HG03432 (cell line): Measurements from ENCODE around the gene HOXA7.

Experiments
- ATAC-seq: cut with Tn5 transposase; IDR thresholded peaks from one replicate; pipeline ENCODE4 v1.9.1; 2021; ENCODE audit warnings: mild to moderate bottlenecking, moderate library complexity; ENCODE audit not compliant: unreplicated experiment

The HOXA7 gene

GRCh38 chr7:27148756-27149641, 7.5 kb downstream of the HOXA7 start:
- no peak for ATAC-seq

- ATAC-seq, result no peak
Measured at GRCh38 chr7:27148031-27148755, 8.3 kb downstream of the HOXA7 start.

- no peak for ATAC-seq
Measured at GRCh38 chr7:27147199-27148030, 9.1 kb downstream of the HOXA7 start, which contains the start of gene HOXA6. TSS of gene HOXA6 (minus strand) at chr7:27147774. CDS start at chr7:27147749, 25 bp downstream.

- ATAC-seq, result no peak
Measured at GRCh38 chr7:27146491-27147198, 9.8 kb downstream of the HOXA7 start.

- no peak for ATAC-seq
Measured at GRCh38 chr7:27145914-27146412, 10.5 kb downstream of the HOXA7 start.

GRCh38 chr7:27145165-27145913, 11.1 kb downstream of the HOXA7 start:
- no peak for ATAC-seq

GRCh38 chr7:27144781-27145164, 11.7 kb downstream of the HOXA7 start:
- no peak for ATAC-seq

GRCh38 chr7:27143950-27144780, 12.3 kb downstream of the HOXA7 start:
- ATAC-seq, result no peak

- no peak for ATAC-seq
Measured at GRCh38 chr7:27143023-27143949, 13.2 kb downstream of the HOXA7 start, which contains the start of gene HOXA5. TSS of gene HOXA5 (minus strand) at chr7:27143681. CDS start at chr7:27143607, 74 bp downstream.

GRCh38 chr7:27142580-27143022, 13.9 kb downstream of the HOXA7 start:
- ATAC-seq, result no peak

- no peak for ATAC-seq
Measured at GRCh38 chr7:27141923-27142579, 14.4 kb downstream of the HOXA7 start.

GRCh38 chr7:27141137-27141922, 15.1 kb downstream of the HOXA7 start:
- no peak for ATAC-seq

GRCh38 chr7:27140126-27140857, 16.2 kb downstream of the HOXA7 start:
- no peak for ATAC-seq

- no peak for ATAC-seq
Measured at GRCh38 chr7:27139334-27140125, 16.9 kb downstream of the HOXA7 start.

- no peak for ATAC-seq
Measured at GRCh38 chr7:27138985-27139333, 17.5 kb downstream of the HOXA7 start.
